Measurements from ENCODE around the gene COX7A1. TPM values are rescaled to one million over a fixed set of nuclear protein-coding genes. Genes with fewer than 3 reads are reported as not detected.

COX7A1 gene
- total and polyA plus RNA-seq, 7 experiments from 2014 or later = not detected

DNA sequence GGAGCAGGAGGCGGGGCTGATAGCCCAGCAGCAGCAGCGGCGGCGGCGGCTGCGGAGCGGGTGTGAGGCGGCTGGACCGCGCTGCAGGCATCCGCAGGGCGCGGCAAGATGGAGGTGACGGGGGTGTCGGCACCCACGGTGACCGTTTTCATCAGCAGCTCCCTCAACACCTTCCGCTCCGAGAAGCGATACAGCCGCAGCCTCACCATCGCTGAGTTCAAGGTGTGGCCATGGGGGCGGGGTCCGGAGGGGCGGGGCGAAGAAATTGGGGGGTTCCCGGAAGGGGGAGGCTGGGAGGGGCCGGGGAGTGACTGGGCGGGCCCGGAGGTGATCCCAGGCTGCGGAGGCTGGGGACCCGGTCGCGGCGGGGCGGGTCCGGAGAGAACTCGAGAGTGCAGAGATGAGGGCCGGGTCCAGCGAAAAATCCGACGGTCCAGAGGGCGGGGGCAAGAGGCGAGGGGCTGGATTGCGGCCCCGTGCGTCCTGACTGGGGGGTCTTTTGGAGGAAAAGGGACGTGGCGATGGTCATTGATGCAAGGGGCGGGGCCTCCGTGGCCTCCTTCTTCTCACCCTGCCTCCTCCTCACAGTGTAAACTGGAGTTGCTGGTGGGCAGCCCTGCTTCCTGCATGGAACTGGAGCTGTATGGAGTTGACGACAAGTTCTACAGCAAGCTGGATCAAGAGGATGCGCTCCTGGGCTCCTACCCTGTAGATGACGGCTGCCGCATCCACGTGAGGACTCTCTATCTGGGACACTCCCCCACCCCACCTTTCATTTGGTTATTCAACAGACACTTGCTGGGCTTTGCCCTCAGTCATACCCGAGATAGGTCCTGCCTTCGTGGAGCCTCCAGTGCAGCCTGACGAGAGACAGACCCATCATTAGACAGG, 36.5 kb downstream of the COX7A1 start, which contains the start of gene TBCB:
TSS of gene TBCB (plus strand) at position 16 of the 891 bp plus-strand sequence. CDS start at position 109, 93 bp downstream.
- peaks cover 0 to 5% (median 0%) of the 10 kb centered on the region in 5 donors for H3K27me3 Mint-ChIP-seq
- no peaks in the 10 kb centered on the region for H3K9me3 ChIP-seq (ENCODE audit: control insufficient read depth in 2 of 3, low read length in 3 of 3)
- peak within 1 kb of the TSS; percentile 89 to 98 (median 96) for H3K4me3 Mint-ChIP-seq
- peak within 1 kb of the TSS; percentile 97 for H3K4me3 ChIP-seq (ENCODE audit: low read length)
- peaks cover 0 to 6% (median 0%) of the 10 kb centered on the region in 11 donors for H3K9me3 Mint-ChIP-seq
- no peaks in the 10 kb centered on the region for H3K27me3 ChIP-seq (ENCODE audit: control insufficient read depth in 2 of 2, insufficient read depth in 2 of 2, low read length in 2 of 2)
- intact Hi-C loops (cut with micrococcal nuclease) = loop anchor here (1.0 to 10.0 kb wide), 21 partner anchors 12 to 1792 kb away; partner anchors contain the start of genes ALKBH6 (in 2 of the 2), PSENEN (in 2 of the 2), THAP8 (in 2 of the 2) and U2AF1L4 (in 2 of the 2)
- POLR2A ChIA-PET = interaction anchor here (0.6 to 2.6 kb wide), 16 partner anchors 12 to 372 kb away, joined by 3 to 17 read pairs (median 4); partner anchors contain the start of genes CAPNS1, PROSER3, SDHAF1 and THAP8
- peaks cover 14 to 15% of the 10 kb centered on the region in 2 donors for H3K4me1 ChIP-seq (ENCODE audit: control insufficient read depth in 2 of 2, insufficient read depth in 2 of 2, low read length in 2 of 2)
- peaks cover 0 to 56% (median 15%) of the 10 kb centered on the region in 3 experiments for H3K36me3 ChIP-seq (ENCODE audit: control insufficient read depth in 2 of 3, insufficient read depth in 3 of 3, low read length in 3 of 3)
- CTCF ChIA-PET = interaction anchor here (0.7 to 3.2 kb wide), 2 partner anchors 12 to 69 kb away, joined by 3 to 10 read pairs; no protein-coding TSS in a partner anchor
- H3K27ac ChIP-seq (ENCODE audit: low read depth, low read length) = peak within 1 kb of the TSS; percentile 90
- H3K36me3 Mint-ChIP-seq = peaks cover 12 to 22% (median 18%) of the 10 kb centered on the region in 5 donors
- peak; percentile 63 for ATAC-seq
- peak within 1 kb of the TSS; percentile 97 to 99 (median 98) for H3K27ac Mint-ChIP-seq
- DNase-seq = peak in 3 of 9 donors; percentile 10 to 88 (median 86)
- H3K4me1 Mint-ChIP-seq = peaks cover 31 to 56% (median 46%) of the 10 kb centered on the region in 7 donors

DNA sequence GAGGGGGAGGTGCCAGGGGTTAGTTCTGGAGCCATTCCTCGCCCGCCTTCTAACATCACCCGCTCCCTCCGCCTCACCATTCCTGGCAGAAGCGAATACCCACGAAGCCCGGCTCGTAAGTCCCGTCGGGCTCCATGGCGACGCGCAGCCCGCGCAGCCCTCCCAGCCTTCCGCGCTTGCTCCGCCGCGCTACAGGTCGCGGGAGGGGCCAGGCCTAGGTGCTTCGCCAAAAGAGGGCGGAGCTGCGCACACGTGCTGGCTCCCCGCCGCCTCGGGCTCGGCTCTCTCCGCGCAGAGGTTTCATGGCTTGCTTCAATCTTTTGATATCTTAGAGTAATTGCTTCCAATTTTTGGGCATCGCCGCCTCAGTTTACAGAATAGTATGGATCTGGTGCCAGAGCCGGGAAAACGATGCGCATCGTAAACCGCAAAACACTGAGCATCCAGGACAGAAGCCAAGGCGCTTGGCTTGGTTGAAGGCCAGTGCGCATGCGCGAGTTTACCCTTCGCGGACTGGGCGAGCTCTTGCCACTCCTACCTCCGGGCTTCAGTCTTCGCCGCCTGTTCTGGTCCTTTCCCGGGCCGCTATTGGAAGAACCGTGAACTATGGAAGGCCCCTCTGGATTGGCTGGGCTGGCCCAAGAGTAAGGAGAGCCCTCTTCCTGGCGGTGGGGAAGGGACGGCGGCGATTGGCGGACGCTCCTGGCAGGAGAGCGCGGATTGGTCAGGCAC, 37.4 kb downstream of the COX7A1 start, which contains the start of gene POLR2I:
TSS of gene POLR2I (minus strand) at position 155 of the 732 bp plus-strand sequence. CDS start at position 136, 19 bp downstream.
- ATAC-seq (peak; percentile 92), DNase-seq (peak; percentile 95 to 100 (median 99))
- Histone ChIP-seq H3K36me3 (ENCODE audit: control insufficient read depth in 2 of 3, insufficient read depth in 3 of 3, low read length in 3 of 3) (peaks cover 0 to 51% (median 15%) of the 10 kb centered on the region in 3 experiments), H3K4me1 (ENCODE audit: control insufficient read depth in 2 of 2, insufficient read depth in 2 of 2, low read length in 2 of 2) (peaks cover 14 to 15% of the 10 kb centered on the region in 2 donors), H3K4me3 (ENCODE audit: low read length) (peak within 1 kb of the TSS; percentile 97), H3K27me3 (ENCODE audit: control insufficient read depth in 2 of 2, insufficient read depth in 2 of 2, low read length in 2 of 2) (no peaks in the 10 kb centered on the region), H3K9me3 (ENCODE audit: control insufficient read depth in 2 of 3, low read length in 3 of 3) (no peaks in the 10 kb centered on the region), H3K27ac (ENCODE audit: low read depth, low read length) (peak within 1 kb of the TSS; percentile 90)
- H3K27ac Mint-ChIP-seq = peak within 1 kb of the TSS; percentile 97 to 99 (median 98)
- peaks cover 9 to 18% (median 16%) of the 10 kb centered on the region in 5 donors for H3K36me3 Mint-ChIP-seq
- H3K27me3 Mint-ChIP-seq = peaks cover 0 to 5% (median 0%) of the 10 kb centered on the region in 5 donors
- POLR2A ChIA-PET = interaction anchor here (0.6 to 2.6 kb wide), 17 partner anchors 13 to 371 kb away, joined by 3 to 17 read pairs (median 4); partner anchors contain the start of genes CAPNS1, PROSER3, SDHAF1 and THAP8
- CTCF ChIA-PET = interaction anchor here (0.7 to 3.2 kb wide), 2 partner anchors 13 to 68 kb away, joined by 3 to 10 read pairs; no protein-coding TSS in a partner anchor
- H3K4me1 Mint-ChIP-seq = peaks cover 27 to 53% (median 42%) of the 10 kb centered on the region in 7 donors
- peak within 1 kb of the TSS; percentile 89 to 98 (median 96) for H3K4me3 Mint-ChIP-seq
- H3K9me3 Mint-ChIP-seq = peaks cover 0 to 6% (median 0%) of the 10 kb centered on the region in 11 donors
- intact Hi-C loops (cut with micrococcal nuclease) = loop anchor here (1.0 to 10.0 kb wide), 21 partner anchors 12 to 1792 kb away; partner anchors contain the start of genes ALKBH6 (in 2 of the 2), PSENEN (in 2 of the 2), THAP8 (in 2 of the 2) and U2AF1L4 (in 2 of the 2)

- H3K9me3 ChIP-seq (ENCODE audit: control insufficient read depth in 2 of 3, low read length in 3 of 3) = no peaks in the 10 kb centered on the region
- Mint-ChIP-seq H3K36me3 (peaks cover 9 to 18% (median 14%) of the 10 kb centered on the region in 5 donors), H3K9me3 (peaks cover 0 to 6% (median 0%) of the 10 kb centered on the region in 11 donors), H3K4me3 (peak overlapping the region; percentile 89 to 98 (median 96)), H3K4me1 (peaks cover 25 to 51% (median 41%) of the 10 kb centered on the region in 7 donors), H3K27me3 (peaks cover 0 to 5% (median 0%) of the 10 kb centered on the region in 5 donors), H3K27ac (peak overlapping the region; percentile 97 to 99 (median 98))
- peaks cover 14 to 15% of the 10 kb centered on the region in 2 donors for H3K4me1 ChIP-seq (ENCODE audit: control insufficient read depth in 2 of 2, insufficient read depth in 2 of 2, low read length in 2 of 2)
- DNase-seq (peak in 4 of 9 donors; percentile 5 to 32 (median 10)), ATAC-seq (no peak)
- H3K27ac ChIP-seq (ENCODE audit: low read depth, low read length) = peak overlapping the region; percentile 90
- intact Hi-C loops (cut with micrococcal nuclease) = loop anchor here (2.0 to 10.0 kb wide), 5 partner anchors 219 to 1481 kb away; partner anchors contain the start of genes PSENEN (in 1 of the 2), U2AF1L4 (in 1 of the 2), ZNF540 (in 1 of the 2) and ZNF569 (in 1 of the 2)
- CTCF ChIA-PET = interaction anchor here (3.2 kb wide), 1 partner anchor 13 kb away, joined by 10 read pairs; no protein-coding TSS in a partner anchor
- H3K4me3 ChIP-seq (ENCODE audit: low read length) = peak overlapping the region; percentile 97
- POLR2A ChIA-PET = interaction anchor here (0.5 to 1.4 kb wide), 4 partner anchors 60 to 161 kb away, joined by 3 to 5 read pairs (median 4); partner anchors contain the start of gene THAP8
- H3K27me3 ChIP-seq (ENCODE audit: control insufficient read depth in 2 of 2, insufficient read depth in 2 of 2, low read length in 2 of 2) = no peaks in the 10 kb centered on the region
- H3K36me3 ChIP-seq (ENCODE audit: control insufficient read depth in 2 of 3, insufficient read depth in 3 of 3, low read length in 3 of 3) = peaks cover 0 to 43% (median 15%) of the 10 kb centered on the region in 3 experiments
Observed at GRCh38 chr19:36113894-36114720, 38.1 kb downstream of the COX7A1 start.

- ChIA-PET POLR2A (interaction anchor here (0.5 to 1.1 kb wide), 2 partner anchors 59 to 73 kb away, joined by 3 to 4 read pairs; partner anchors contain the start of gene THAP8), CTCF (no interaction called here)
- Mint-ChIP-seq H3K27ac (peak overlapping the region in 6 of 9 donors; percentile 97 to 99 (median 98)), H3K4me3 (peak overlapping the region; percentile 89 to 98 (median 96)), H3K4me1 (peaks cover 25 to 51% (median 41%) of the 10 kb centered on the region in 7 donors), H3K9me3 (peaks cover 0 to 6% (median 0%) of the 10 kb centered on the region in 11 donors), H3K36me3 (peaks cover 9 to 18% (median 14%) of the 10 kb centered on the region in 5 donors), H3K27me3 (peaks cover 0 to 5% (median 0%) of the 10 kb centered on the region in 5 donors)
- DNase-seq = no peak
- Histone ChIP-seq H3K4me1 (ENCODE audit: control insufficient read depth in 2 of 2, insufficient read depth in 2 of 2, low read length in 2 of 2) (peaks cover 14 to 15% of the 10 kb centered on the region in 2 donors), H3K9me3 (ENCODE audit: control insufficient read depth in 2 of 3, low read length in 3 of 3) (no peaks in the 10 kb centered on the region), H3K27ac (ENCODE audit: low read depth, low read length) (no peak overlapping the region), H3K4me3 (ENCODE audit: low read length) (peak overlapping the region; percentile 97), H3K27me3 (ENCODE audit: control insufficient read depth in 2 of 2, insufficient read depth in 2 of 2, low read length in 2 of 2) (no peaks in the 10 kb centered on the region), H3K36me3 (ENCODE audit: control insufficient read depth in 2 of 3, insufficient read depth in 3 of 3, low read length in 3 of 3) (peaks cover 0 to 37% (median 10%) of the 10 kb centered on the region in 3 experiments)
- no peak for ATAC-seq
- intact Hi-C loops (cut with micrococcal nuclease) = loop anchor here (10.0 kb wide), 2 partner anchors 219 to 1481 kb away; partner anchors contain the start of genes ZNF540 (in 1 of the 2) and ZNF571 (in 1 of the 2)
Observed at GRCh38 chr19:36113425-36113824, 38.8 kb downstream of the COX7A1 start.

DNA sequence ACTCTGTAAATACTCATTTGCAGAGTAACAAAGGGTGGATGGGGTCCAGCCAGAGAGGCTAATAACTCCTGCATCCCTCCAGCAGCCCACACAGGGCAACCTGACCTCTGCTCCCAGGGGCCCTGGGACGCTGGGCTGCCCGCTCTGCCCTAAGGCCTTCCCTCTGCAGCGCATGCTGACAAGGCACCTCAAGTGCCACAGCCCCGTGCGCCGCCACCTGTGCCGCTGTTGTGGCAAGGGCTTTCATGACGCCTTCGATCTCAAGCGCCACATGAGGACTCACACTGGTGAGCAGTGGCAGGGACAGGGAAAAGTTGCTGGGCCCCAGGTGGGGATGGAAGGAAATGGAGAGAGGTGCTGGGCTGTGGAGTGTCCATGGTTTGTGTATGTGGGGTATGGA, 39.6 kb downstream of the COX7A1 start:
- H3K9me3 ChIP-seq (ENCODE audit: control insufficient read depth in 2 of 3, low read length in 3 of 3) = no peaks in the 10 kb centered on the region
- no peak overlapping the region for H3K4me3 ChIP-seq (ENCODE audit: low read length)
- peaks cover 0 to 5% (median 0%) of the 10 kb centered on the region in 5 donors for H3K27me3 Mint-ChIP-seq
- peaks cover 18 to 45% (median 37%) of the 10 kb centered on the region in 7 donors for H3K4me1 Mint-ChIP-seq
- ATAC-seq (no peak), DNase-seq (no peak)
- peaks cover 4 to 14% (median 10%) of the 10 kb centered on the region in 5 donors for H3K36me3 Mint-ChIP-seq
- H3K4me3 Mint-ChIP-seq = peak overlapping the region; percentile 59 to 97 (median 90)
- ChIA-PET CTCF (no interaction called here), POLR2A (no interaction called here)
- H3K27ac Mint-ChIP-seq = peak overlapping the region in 6 of 9 donors; percentile 1 to 91 (median 78)
- H3K27me3 ChIP-seq (ENCODE audit: control insufficient read depth in 2 of 2, insufficient read depth in 2 of 2, low read length in 2 of 2) = no peaks in the 10 kb centered on the region
- peaks cover 14 to 15% of the 10 kb centered on the region in 2 donors for H3K4me1 ChIP-seq (ENCODE audit: control insufficient read depth in 2 of 2, insufficient read depth in 2 of 2, low read length in 2 of 2)
- H3K27ac ChIP-seq (ENCODE audit: low read depth, low read length) = no peak overlapping the region
- H3K36me3 ChIP-seq (ENCODE audit: control insufficient read depth in 2 of 3, insufficient read depth in 3 of 3, low read length in 3 of 3) = peaks cover 0 to 30% (median 7%) of the 10 kb centered on the region in 3 experiments
- peaks cover 0 to 6% (median 0%) of the 10 kb centered on the region in 11 donors for H3K9me3 Mint-ChIP-seq
- intact Hi-C loops (cut with micrococcal nuclease) = loop anchor here (10.0 kb wide), 2 partner anchors 218 to 1482 kb away; partner anchors contain the start of genes ZNF540 (in 1 of the 2) and ZNF571 (in 1 of the 2)

Measured in naive thymus-derived CD4-positive, alpha-beta T cell (primary cell).